Upper lobe of left lung (tissue), 4 donors: Measurements from ENCODE around the gene FOSL2.

Experiments
- EP300 ChIP-seq, 4 donors: sonication (generic); formaldehyde crosslinking; IDR thresholded peaks; one replicate each; pipeline ENCODE4 v1.5.1; 2017; ENCODE audit warnings: antibody characterized with exemption in 4 of 4, control low read depth in 2 of 4
- POLR2A ChIP-seq, 4 donors: fragments of 450-650 bp; IDR thresholded peaks; one replicate each; pipeline ENCODE4 v1.5.1; 2016 to 2017; ENCODE audit warnings: antibody characterized with exemption in 4 of 4, mild to moderate bottlenecking in 2 of 4
- POLR2AphosphoS5 ChIP-seq, 2 donors: sonication (generic); formaldehyde crosslinking; IDR thresholded peaks; one replicate each; pipeline ENCODE4 v1.5.1; 2017; ENCODE audit warnings: antibody characterized with exemption in 2 of 2
- TF ChIP-seq, protein P1 (sequence below), 6 experiments: fragments of 450-650 bp in 4 of 6; fragments of 200-600 bp in 2 of 6; sonication (generic) in 2 of 6; IDR thresholded peaks; one replicate each; pipeline ENCODE4 v1.5.1; 2016 to 2019; ENCODE audit warnings: antibody characterized with exemption in 6 of 6

DNA sequence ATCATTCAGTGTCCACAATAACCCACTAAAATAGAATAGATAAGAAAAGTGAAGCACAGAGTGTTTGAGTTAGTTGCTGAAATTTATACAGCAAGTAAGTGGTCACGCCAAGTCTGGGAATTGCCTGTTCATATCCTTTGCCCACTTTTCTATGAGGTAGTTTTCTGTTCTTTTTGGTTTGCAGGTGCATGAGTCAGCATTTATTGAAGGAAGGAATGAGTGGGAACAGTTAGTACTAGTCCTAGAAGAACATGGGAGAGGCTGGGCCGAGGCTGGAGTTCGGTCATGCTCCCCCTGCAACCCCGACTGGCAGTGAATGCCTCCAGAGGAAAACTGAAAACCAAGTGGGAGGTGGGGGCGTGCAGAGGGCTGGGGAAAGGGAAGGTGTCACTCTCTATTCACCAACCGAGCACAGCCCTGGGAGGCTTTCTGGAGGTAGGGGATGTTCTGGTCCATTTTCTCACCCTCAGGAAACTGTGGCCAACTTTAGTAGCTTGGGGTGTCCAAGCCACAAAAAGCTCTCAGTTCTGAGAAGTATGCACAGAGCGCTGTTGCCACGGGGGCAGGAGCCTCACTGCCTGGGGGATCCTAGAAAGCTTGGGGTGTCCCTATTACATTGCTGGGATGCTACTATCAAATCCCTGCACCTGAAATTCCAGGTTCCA lies 41.4 kb downstream of the FOSL2 start:
- TF ChIP-seq, protein P1, sequence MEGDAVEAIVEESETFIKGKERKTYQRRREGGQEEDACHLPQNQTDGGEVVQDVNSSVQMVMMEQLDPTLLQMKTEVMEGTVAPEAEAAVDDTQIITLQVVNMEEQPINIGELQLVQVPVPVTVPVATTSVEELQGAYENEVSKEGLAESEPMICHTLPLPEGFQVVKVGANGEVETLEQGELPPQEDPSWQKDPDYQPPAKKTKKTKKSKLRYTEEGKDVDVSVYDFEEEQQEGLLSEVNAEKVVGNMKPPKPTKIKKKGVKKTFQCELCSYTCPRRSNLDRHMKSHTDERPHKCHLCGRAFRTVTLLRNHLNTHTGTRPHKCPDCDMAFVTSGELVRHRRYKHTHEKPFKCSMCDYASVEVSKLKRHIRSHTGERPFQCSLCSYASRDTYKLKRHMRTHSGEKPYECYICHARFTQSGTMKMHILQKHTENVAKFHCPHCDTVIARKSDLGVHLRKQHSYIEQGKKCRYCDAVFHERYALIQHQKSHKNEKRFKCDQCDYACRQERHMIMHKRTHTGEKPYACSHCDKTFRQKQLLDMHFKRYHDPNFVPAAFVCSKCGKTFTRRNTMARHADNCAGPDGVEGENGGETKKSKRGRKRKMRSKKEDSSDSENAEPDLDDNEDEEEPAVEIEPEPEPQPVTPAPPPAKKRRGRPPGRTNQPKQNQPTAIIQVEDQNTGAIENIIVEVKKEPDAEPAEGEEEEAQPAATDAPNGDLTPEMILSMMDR (IDR thresholded peaks at IDR 0.05) = no peak
- TF ChIP-seq POLR2A (IDR thresholded peaks at IDR 0.05) = no peak
- TF ChIP-seq POLR2AphosphoS5 (IDR thresholded peaks at IDR 0.05) = no peak
- TF ChIP-seq EP300 (IDR thresholded peaks at IDR 0.05) = no peak
